Cardiac muscle cell (in vitro differentiated cells and primary cell): ENCODE data around the gene STK17B. TPM values are rescaled to one million over a fixed set of nuclear protein-coding genes. Genes with fewer than 3 reads are reported as not detected.

Source experiments
- DNase-seq, 2 donors: peaks; one replicate each; pipeline versions ENCODE4 v3.0.0 to v3.0.0-alpha.2; 2010 to 2017; ENCODE audit warnings: low read depth in 1 of 2, low spot score in 1 of 2
- H3K27ac ChIP-seq: fragments of 200-600 bp; sonication (generic); 2 replicates; pipeline ENCODE4 v1.5.1; 2016
- H3K27me3 ChIP-seq: fragments of 200-600 bp; sonication (generic); 2 replicates; pipeline ENCODE4 v1.6.0; 2016; ENCODE audit warnings: control low read depth
- H3K36me3 ChIP-seq: fragments of 200-600 bp; sonication (generic); 2 replicates; pipeline ENCODE4 v1.5.1; 2016; ENCODE audit warnings: control low read depth
- H3K4me1 ChIP-seq: fragments of 200-600 bp; sonication (generic); 2 replicates; pipeline ENCODE4 v1.8.1; 2017; ENCODE audit warnings: low read depth, mild to moderate bottlenecking, mixed run types
- H3K4me3 ChIP-seq: fragments of 200-600 bp; sonication (generic); 2 replicates; pipeline ENCODE4 v1.5.1; 2016; ENCODE audit warnings: mild to moderate bottlenecking
- H3K9me3 ChIP-seq: fragments of 200-600 bp; sonication (generic); 2 replicates; pipeline ENCODE4 v1.5.1; 2017; ENCODE audit warnings: low read depth, mild to moderate bottlenecking, control low read depth
- polyA plus RNA-seq: library from polyadenylated mRNA; unstranded; fragments of >200 nt; fragmentation: Nextera tagmentation; extraction: Ambion mirVana; gene quantifications from 2 replicates; pipeline ENCODE4 v1.2.1, GENCODE V29; 2016
- total RNA-seq: library from RNA; depleted of rRNA; stranded (reverse); fragments of >200 nt; gene quantifications from 2 replicates; pipeline ENCODE4 v1.2.3, GENCODE V29; 2016
- TF ChIP-seq, protein P1 (sequence below): IDR thresholded peaks from 2 replicates; pipeline ENCODE4 v1.5.1; 2012; ENCODE audit warnings: low read depth, mild to moderate bottlenecking, low read length

STK17B gene
- total and polyA plus RNA-seq, 2 experiments from 2014 or later: 2.6 to 12.9 TPM

GRCh38 chr2:196159221-196159892 lies 12.0 kb downstream of the STK17B start:
- no peak for DNase-seq
- Histone ChIP-seq H3K27ac (no peak overlapping the region), H3K9me3 (no peaks in the 10 kb centered on the region), H3K27me3 (no peaks in the 10 kb centered on the region), H3K4me3 (no peak overlapping the region), H3K36me3 (peaks cover 11% of the 10 kb centered on the region), H3K4me1 (no peaks in the 10 kb centered on the region)
- TF ChIP-seq, protein P1, sequence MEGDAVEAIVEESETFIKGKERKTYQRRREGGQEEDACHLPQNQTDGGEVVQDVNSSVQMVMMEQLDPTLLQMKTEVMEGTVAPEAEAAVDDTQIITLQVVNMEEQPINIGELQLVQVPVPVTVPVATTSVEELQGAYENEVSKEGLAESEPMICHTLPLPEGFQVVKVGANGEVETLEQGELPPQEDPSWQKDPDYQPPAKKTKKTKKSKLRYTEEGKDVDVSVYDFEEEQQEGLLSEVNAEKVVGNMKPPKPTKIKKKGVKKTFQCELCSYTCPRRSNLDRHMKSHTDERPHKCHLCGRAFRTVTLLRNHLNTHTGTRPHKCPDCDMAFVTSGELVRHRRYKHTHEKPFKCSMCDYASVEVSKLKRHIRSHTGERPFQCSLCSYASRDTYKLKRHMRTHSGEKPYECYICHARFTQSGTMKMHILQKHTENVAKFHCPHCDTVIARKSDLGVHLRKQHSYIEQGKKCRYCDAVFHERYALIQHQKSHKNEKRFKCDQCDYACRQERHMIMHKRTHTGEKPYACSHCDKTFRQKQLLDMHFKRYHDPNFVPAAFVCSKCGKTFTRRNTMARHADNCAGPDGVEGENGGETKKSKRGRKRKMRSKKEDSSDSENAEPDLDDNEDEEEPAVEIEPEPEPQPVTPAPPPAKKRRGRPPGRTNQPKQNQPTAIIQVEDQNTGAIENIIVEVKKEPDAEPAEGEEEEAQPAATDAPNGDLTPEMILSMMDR: no peak

- DNase-seq: no peak
- no peaks in the 10 kb centered on the region for H3K4me1 ChIP-seq
- TF ChIP-seq, protein P1: no peak
- no peak overlapping the region for H3K27ac ChIP-seq
- no peaks in the 10 kb centered on the region for H3K27me3 ChIP-seq
- peaks cover 7% of the 10 kb centered on the region for H3K36me3 ChIP-seq
- no peak overlapping the region for H3K4me3 ChIP-seq
- H3K9me3 ChIP-seq: no peaks in the 10 kb centered on the region
Measured at GRCh38 chr2:196155575-196155974, 15.8 kb downstream of the STK17B start.

GRCh38 chr2:196153480-196153879 lies 17.9 kb downstream of the STK17B start:
- no peaks in the 10 kb centered on the region for H3K27me3 ChIP-seq
- peaks cover 3% of the 10 kb centered on the region for H3K36me3 ChIP-seq
- no peaks in the 10 kb centered on the region for H3K9me3 ChIP-seq
- no peak for DNase-seq
- no peak overlapping the region for H3K27ac ChIP-seq
- no peaks in the 10 kb centered on the region for H3K4me1 ChIP-seq
- H3K4me3 ChIP-seq: no peak overlapping the region
- TF ChIP-seq, protein P1: no peak

DNA sequence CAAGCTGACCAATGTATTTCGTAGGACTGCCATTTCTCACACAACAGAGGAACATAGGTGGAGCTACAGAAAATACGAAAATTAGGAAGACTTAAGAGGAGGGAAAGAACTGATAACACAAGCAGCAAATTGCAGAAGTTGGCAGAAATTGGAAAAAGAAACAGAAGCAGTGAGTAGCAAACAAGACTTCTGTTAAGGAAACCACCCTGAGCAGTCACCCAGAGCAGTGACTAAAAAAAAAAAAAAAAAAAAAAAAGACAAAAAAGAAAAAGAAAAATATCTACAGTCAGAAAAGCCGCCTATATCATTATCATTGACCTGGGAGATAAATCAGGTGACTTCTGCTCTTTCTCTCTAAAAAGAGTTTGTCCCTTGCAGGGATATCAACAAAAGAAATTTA lies 21.4 kb downstream of the STK17B start:
- no peaks in the 10 kb centered on the region for H3K9me3 ChIP-seq
- no peak overlapping the region for H3K4me3 ChIP-seq
- H3K27me3 ChIP-seq: no peaks in the 10 kb centered on the region
- no peaks in the 10 kb centered on the region for H3K4me1 ChIP-seq
- DNase-seq: no peak
- no peaks in the 10 kb centered on the region for H3K36me3 ChIP-seq
- no peak overlapping the region for H3K27ac ChIP-seq
- TF ChIP-seq, protein P1: no peak

DNA sequence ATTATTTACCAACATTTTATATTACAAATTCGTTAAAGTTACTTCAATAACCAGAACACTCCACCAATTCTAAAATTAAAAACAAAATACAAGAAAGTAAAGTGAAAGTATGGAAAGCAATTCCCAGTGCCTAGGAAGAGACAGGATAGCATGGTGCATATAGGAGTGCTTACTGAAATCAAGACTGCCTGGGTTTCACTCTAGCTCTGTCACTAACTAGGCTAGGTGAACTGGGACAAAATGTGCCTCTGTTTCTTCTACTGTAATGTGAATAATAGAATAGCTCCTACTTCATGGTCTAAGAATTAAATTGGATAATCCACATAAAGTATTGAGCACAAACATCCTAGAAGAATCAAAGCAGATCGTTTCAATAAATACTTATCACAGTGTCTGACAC lies 22.6 kb downstream of the STK17B start:
- TF ChIP-seq, protein P1: no peak
- no peaks in the 10 kb centered on the region for H3K4me1 ChIP-seq
- no peaks in the 10 kb centered on the region for H3K36me3 ChIP-seq
- no peaks in the 10 kb centered on the region for H3K27me3 ChIP-seq
- no peak for DNase-seq
- no peaks in the 10 kb centered on the region for H3K9me3 ChIP-seq
- H3K27ac ChIP-seq: no peak overlapping the region
- H3K4me3 ChIP-seq: no peak overlapping the region
